Heart left ventricle (tissue), 16 donors: ENCODE data around the gene DNMT1. TPM values are rescaled to one million over a fixed set of nuclear protein-coding genes. Genes with fewer than 3 reads are reported as not detected.
A peak's percentile ranks its signal among the peaks of the same experiment; 100 is the strongest.
"Not testable (repeated sequence)": the region's sequence is repeated elsewhere in the genome, so short reads cannot be mapped to it uniquely, and the experiment has no call there.

Experiments used
- ATAC-seq, 4 donors: fragments of 200-7000 bp; cut with Tn5 transposase; one replicate each; pipeline ENCODE4 v1.9.1; 2020 to 2022; ENCODE audit warnings: moderate library complexity in 4 of 4, mild to moderate bottlenecking in 3 of 4, moderate number of reproducible peaks in 1 of 4
- DNase-seq, 5 donors: peaks; one replicate each; pipeline ENCODE4 v3.0.0-alpha.2; 2020
- H3K27ac ChIP-seq, 12 donors: fragments of 200-600 bp; sonication (generic) in 4 of 12; one replicate each; pipeline versions ENCODE4 v1.5.0 to v1.8.0; 2016 to 2022; ENCODE audit warnings: mild to moderate bottlenecking in 2 of 12
- H3K27me3 ChIP-seq, 9 donors: fragments of 200-600 bp; sonication (generic) in 2 of 9; one replicate each; pipeline versions ENCODE4 v1.5.1 to v1.8.0; 2016 to 2022; ENCODE audit warnings: mild to moderate bottlenecking in 3 of 9
- H3K36me3 ChIP-seq, 9 donors: fragments of 200-600 bp; sonication (generic) in 2 of 9; one replicate each; pipeline versions ENCODE4 v1.5.0 to v1.8.0; 2018 to 2022; ENCODE audit warnings: mild to moderate bottlenecking in 2 of 9
- H3K4me1 ChIP-seq, 12 donors: fragments of 200-600 bp; sonication (generic) in 4 of 12; one replicate each; pipeline versions ENCODE4 v1.5.0 to v1.8.0; 2016 to 2022; ENCODE audit warnings: mild to moderate bottlenecking in 3 of 12
- H3K4me3 ChIP-seq, 12 donors: fragments of 200-600 bp; sonication (generic) in 4 of 12; one replicate each; pipeline versions ENCODE4 v1.5.0 to v1.8.0; 2017 to 2022; ENCODE audit warnings: mild to moderate bottlenecking in 9 of 12, moderate library complexity in 4 of 12
- H3K9me3 ChIP-seq, 12 donors: fragments of 200-600 bp; sonication (generic) in 4 of 12; one replicate each; pipeline versions ENCODE4 v1.5.0 to v1.8.0; 2016 to 2022; ENCODE audit warnings: mild to moderate bottlenecking in 1 of 12
- POLR2A ChIP-seq, 2 donors: fragments of 450-650 bp; IDR thresholded peaks; one replicate each; pipeline ENCODE4 v1.6.1; 2017; ENCODE audit warnings: antibody characterized with exemption in 2 of 2, mild to moderate bottlenecking in 2 of 2, moderate library complexity in 2 of 2
- WGBS, 4 donors: extraction: QIAGEN DNeasy Blood & Tissue Kit in 2 of 4; methylation state at CpG; one replicate each; pipeline versions ENCODE4 v1.1.5 to v1.1.7; 2013 to 2018; 5-methylcytosine and 5-hydroxymethylcytosine counted together
- intact Hi-C, 10 donors: fragments of 100-400 bp; cut with DNase I; formaldehyde crosslinking; loops; one replicate each; pipeline versions ENCODE4 v1.11.1 to v1.14.2; 2022
- polyA plus RNA-seq, 2 donors: library from polyadenylated mRNA; stranded (reverse); fragments of 200-250 nt; gene quantifications; one replicate each; pipeline ENCODE4 v1.2.3, GENCODE V29; 2013
- total RNA-seq, 9 donors: library from RNA; depleted of rRNA in 2 of 9; stranded (reverse); fragments of >200 nt in 2 of 9; fragmentation: NEBNext Ultra II Directional in 3 of 9; extraction: Animal tissue kit (Norgen Biotek cat#: 25700) in 3 of 9; gene quantifications; one replicate each; pipeline versions ENCODE4 v1.1.0 to v1.2.4, GENCODE V29; 2016 to 2023
- TF ChIP-seq, protein P1 (sequence below), 12 donors: fragments of 200-600 bp; sonication (generic) in 4 of 12; IDR thresholded peaks; one replicate each; pipeline versions ENCODE4 v1.5.0 to v1.8.0; 2018 to 2022; ENCODE audit warnings: antibody characterized with exemption in 12 of 12, mild to moderate bottlenecking in 5 of 12
- donor health status: ischemic (EF 13 %, LVEDD 7.1; RV severe dilation, severe dysfunction).
- donor health status: healthy with polysubstance abuse.
- donor health status: DM: no; HTN: yes; CAD: no.
- donor health status: DM: no; HTN: no; CAD: no.
- donor health status: ischemic (EF 25% LVEDD 6.9; RV normal size, moderate dysfunction).
- donor health status: ischemic (EF 25% LVEDD 5.7; RV mildly dilated, moderate dysfunction).
- donor health status: healthy.
- donor health status: DM: yes; HTN: yes; CAD: no.
- donor health status: ischemic (EF 35%, LVEDD 5.7; RV mildly dilated, moderate dysfunction).
- donor health status: nonischemic (EF 11% LVEDD 7.7; RV severe dilation, severe dysfunction).
- donor health status: DM: yes; HTN: yes; CAD: no.
- donor health status: PGD.
- donor health status: ischemic (EF 29% LVEDD 5.4; RV normal size, mild dysfunction).
- donor health status: nonischemic (EF 23%, LVEDD 6.1; RV moderate dilation, normal function).

Gene DNMT1
- total and polyA plus RNA-seq, 11 donors, result 16.1 to 61.6 (median 25.0) TPM

DNA sequence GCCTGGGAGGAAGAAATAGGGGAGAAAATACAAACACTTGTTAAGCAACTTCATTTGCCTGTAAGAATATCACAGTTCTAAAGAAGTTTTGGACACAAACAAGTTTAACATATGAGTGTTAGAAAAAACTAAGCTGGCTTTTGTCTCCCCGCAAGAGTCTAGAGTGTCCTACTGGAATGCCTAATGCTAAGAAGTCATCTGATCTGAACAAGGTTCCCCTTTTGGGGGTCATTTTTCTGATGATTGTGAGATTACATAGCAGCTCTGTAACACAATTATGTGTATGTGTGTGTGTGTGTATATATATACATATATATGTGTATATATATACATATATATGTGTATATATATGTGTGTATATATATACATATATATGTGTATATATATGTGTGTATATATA is 12.7 kb downstream of the DNMT1 start:
- intact Hi-C loops, result no loop called here
- peaks cover 0 to 88% (median 58%) of the 10 kb centered on the region in 9 donors for H3K36me3 ChIP-seq
- WGBS, 4 donors, result 39 to 97% (median 93%) methylated on average over 1 of the region's 1 CpG
- H3K9me3 ChIP-seq, result no peaks in the 10 kb centered on the region
- no peaks in the 10 kb centered on the region for H3K27me3 ChIP-seq
- TF ChIP-seq, protein P1, sequence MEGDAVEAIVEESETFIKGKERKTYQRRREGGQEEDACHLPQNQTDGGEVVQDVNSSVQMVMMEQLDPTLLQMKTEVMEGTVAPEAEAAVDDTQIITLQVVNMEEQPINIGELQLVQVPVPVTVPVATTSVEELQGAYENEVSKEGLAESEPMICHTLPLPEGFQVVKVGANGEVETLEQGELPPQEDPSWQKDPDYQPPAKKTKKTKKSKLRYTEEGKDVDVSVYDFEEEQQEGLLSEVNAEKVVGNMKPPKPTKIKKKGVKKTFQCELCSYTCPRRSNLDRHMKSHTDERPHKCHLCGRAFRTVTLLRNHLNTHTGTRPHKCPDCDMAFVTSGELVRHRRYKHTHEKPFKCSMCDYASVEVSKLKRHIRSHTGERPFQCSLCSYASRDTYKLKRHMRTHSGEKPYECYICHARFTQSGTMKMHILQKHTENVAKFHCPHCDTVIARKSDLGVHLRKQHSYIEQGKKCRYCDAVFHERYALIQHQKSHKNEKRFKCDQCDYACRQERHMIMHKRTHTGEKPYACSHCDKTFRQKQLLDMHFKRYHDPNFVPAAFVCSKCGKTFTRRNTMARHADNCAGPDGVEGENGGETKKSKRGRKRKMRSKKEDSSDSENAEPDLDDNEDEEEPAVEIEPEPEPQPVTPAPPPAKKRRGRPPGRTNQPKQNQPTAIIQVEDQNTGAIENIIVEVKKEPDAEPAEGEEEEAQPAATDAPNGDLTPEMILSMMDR (IDR thresholded peaks at IDR 0.05), result no peak
- TF ChIP-seq POLR2A (IDR thresholded peaks at IDR 0.05), result no peak
- ATAC-seq, result no peak
- H3K4me1 ChIP-seq, result peaks cover 0 to 1% (median 0%) of the 10 kb centered on the region in 12 donors
- H3K27ac ChIP-seq, result peak overlapping the region in 1 of 12 donors; percentile 35
- no peak for DNase-seq
- H3K4me3 ChIP-seq, result no peak overlapping the region

GRCh38 chr19:10180459-10180858 is 14.3 kb downstream of the DNMT1 start:
- Histone ChIP-seq H3K9me3 (no peaks in the 10 kb centered on the region), H3K27ac (no peak overlapping the region), H3K27me3 (no peaks in the 10 kb centered on the region), H3K4me3 (no peak overlapping the region), H3K4me1 (no peaks in the 10 kb centered on the region), H3K36me3 (peaks cover 0 to 93% (median 66%) of the 10 kb centered on the region in 9 donors)
- ATAC-seq (no peak), DNase-seq (no peak)
- intact Hi-C loops, result no loop called here
- 79 to 86% (median 82%) methylated on average over 7 of the region's 7 CpGs for WGBS, 4 donors
- TF ChIP-seq, protein P1 (IDR thresholded peaks at IDR 0.05), result no peak
- TF ChIP-seq POLR2A (IDR thresholded peaks at IDR 0.05), result no peak

- intact Hi-C loops, ATAC-seq, H3K9me3 ChIP-seq, H3K27ac ChIP-seq, H3K4me1 ChIP-seq, H3K4me3 ChIP-seq, DNase-seq, H3K27me3 ChIP-seq: not testable (repeated sequence)
- WGBS, 4 donors, result 94 to 98% (median 96%) methylated on average over 5 to 6 of the region's 6 CpGs
- peaks cover 0 to 93% (median 68%) of the 10 kb centered on the region in 9 donors for H3K36me3 ChIP-seq
Measured at GRCh38 chr19:10180024-10180423, 14.7 kb downstream of the DNMT1 start.

DNA sequence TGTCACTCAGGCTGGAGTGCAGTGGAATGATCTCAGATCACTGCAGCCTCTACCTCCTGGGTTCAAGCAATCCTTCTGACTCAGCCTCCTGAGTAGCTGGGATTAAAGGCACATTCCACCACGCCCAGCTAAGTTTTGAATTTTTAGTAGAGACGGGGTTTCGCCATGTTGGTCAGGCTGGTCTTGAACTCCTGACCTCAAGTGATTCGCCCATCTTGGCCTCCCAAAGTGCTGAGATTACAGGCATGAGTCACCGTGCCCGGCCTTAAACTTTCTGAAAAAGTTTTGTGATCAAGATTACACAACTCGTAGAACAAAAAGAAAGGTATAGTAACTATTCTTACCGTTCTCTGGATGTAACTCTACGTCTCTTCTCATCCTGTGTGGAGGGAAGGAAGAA is 21.2 kb downstream of the DNMT1 start:
- Histone ChIP-seq H3K9me3 (no peaks in the 10 kb centered on the region), H3K4me1 (no peaks in the 10 kb centered on the region), H3K4me3 (no peak overlapping the region), H3K36me3 (peaks cover 0 to 98% (median 87%) of the 10 kb centered on the region in 9 donors), H3K27me3 (no peaks in the 10 kb centered on the region), H3K27ac (no peak overlapping the region)
- DNase-seq (no peak), ATAC-seq (no peak)
- intact Hi-C loops, result no loop called here
- TF ChIP-seq, protein P1 (IDR thresholded peaks at IDR 0.05), result no peak
- no peak for TF ChIP-seq POLR2A (IDR thresholded peaks at IDR 0.05)
- WGBS, 4 donors, result 91 to 94% (median 91%) methylated on average over 9 of the region's 9 CpGs

DNA sequence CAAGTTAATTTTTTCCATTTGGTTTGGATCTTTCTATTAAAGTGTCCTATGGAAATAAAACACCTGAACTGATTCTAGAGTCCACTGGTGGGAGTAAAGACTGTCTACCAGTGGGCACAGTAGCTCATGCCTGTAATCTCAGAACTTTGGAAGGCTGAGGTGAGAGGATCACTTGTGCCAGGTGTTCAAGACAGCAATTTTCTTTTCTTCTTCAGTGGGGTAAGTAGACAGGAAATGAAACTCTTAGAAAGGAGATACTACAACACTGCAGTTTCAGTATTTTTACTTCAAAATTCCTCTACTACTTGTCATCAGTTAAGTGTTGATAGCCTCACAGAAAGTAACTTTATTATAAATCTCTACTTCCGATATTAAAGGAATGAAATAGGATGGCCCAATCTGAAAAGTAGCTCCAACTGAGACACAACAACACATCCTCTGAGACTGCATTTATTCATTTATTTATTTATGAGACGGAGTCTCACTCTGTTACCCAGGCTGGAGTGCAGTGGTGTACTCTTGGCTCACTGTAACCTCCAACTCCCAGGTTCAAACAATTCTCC is 26.3 kb downstream of the DNMT1 start:
- WGBS, 4 donors, result 89 to 98% (median 95%) methylated on average over 2 of the region's 2 CpGs
- no peak for TF ChIP-seq POLR2A (IDR thresholded peaks at IDR 0.05)
- TF ChIP-seq, protein P1 (IDR thresholded peaks at IDR 0.05), result no peak
- Histone ChIP-seq H3K4me1 (no peaks in the 10 kb centered on the region), H3K36me3 (peaks cover 0 to 99% (median 91%) of the 10 kb centered on the region in 9 donors), H3K4me3 (no peak overlapping the region), H3K9me3 (no peaks in the 10 kb centered on the region), H3K27ac (no peak overlapping the region), H3K27me3 (no peaks in the 10 kb centered on the region)
- DNase-seq (no peak), ATAC-seq (no peak)
- intact Hi-C loops, result no loop called here
